Ovary (tissue), 9 donors: ENCODE results near the gene LRRC63. TPM values are rescaled to one million over a fixed set of nuclear protein-coding genes. Genes with fewer than 3 reads are reported as not detected.

ENCODE experiments used
- DNase-seq, 5 donors: peaks; one replicate each; pipeline ENCODE4 v3.0.0-alpha.2; 2019 to 2020
- H3K27ac ChIP-seq, 2 donors: fragments of 200-600 bp; one replicate each; pipeline versions ENCODE4 v1.5.1 to v1.8.0; 2019 to 2022
- H3K27me3 ChIP-seq: fragments of 200-600 bp; one replicate; pipeline ENCODE4 v1.8.0; 2022
- H3K36me3 ChIP-seq: fragments of 200-600 bp; sonication (generic); one replicate; pipeline ENCODE4 v1.5.1; 2019
- H3K4me1 ChIP-seq: one replicate; pipeline ENCODE4 v1.8.1; 2013; ENCODE audit warnings: mild to moderate bottlenecking, moderate library complexity; ENCODE audit not compliant: insufficient read depth
- H3K4me3 ChIP-seq: fragments of 200-600 bp; sonication (generic); one replicate; pipeline ENCODE4 v1.5.1; 2017
- H3K9me3 ChIP-seq, 2 donors: fragments of 200-600 bp in 1 of 2; sonication (generic) in 1 of 2; one replicate each; pipeline versions ENCODE4 v1.5.1 to v1.8.1; 2013 to 2019; ENCODE audit warnings: mild to moderate bottlenecking in 1 of 2, moderate library complexity in 1 of 2
- EP300 ChIP-seq: sonication (generic); formaldehyde crosslinking; IDR thresholded peaks from one replicate; pipeline ENCODE4 v1.6.1; 2017; ENCODE audit warnings: antibody characterized with exemption
- POLR2A ChIP-seq: fragments of 450-650 bp; IDR thresholded peaks from one replicate; pipeline ENCODE4 v1.6.1; 2017; ENCODE audit warnings: antibody characterized with exemption, mild to moderate bottlenecking, moderate library complexity
- WGBS, 3 donors: extraction: QIAGEN DNeasy Blood & Tissue Kit in 1 of 3; methylation state at CpG; one replicate each; pipeline versions ENCODE4 v1.1.5 to v1.1.7; 2013 to 2017; 5-methylcytosine and 5-hydroxymethylcytosine counted together
- intact Hi-C, 4 donors: fragments of 100-400 bp; cut with DNase I; formaldehyde crosslinking; loops; one replicate each; pipeline versions ENCODE4 v1.11.0 to v1.15.1; 2022 to 2023
- polyA plus RNA-seq, 2 donors: library from polyadenylated mRNA; stranded (reverse); fragments of 200-250 nt in 1 of 2; fragments of 350-450 nt in 1 of 2; fragmentation: Illumina TruSeq in 1 of 2; extraction: RNeasy Lipid Tissue Mini Kit (QIAGEN cat#74804) in 1 of 2; gene quantifications; one replicate each; pipeline ENCODE4 v1.2.3, GENCODE V29; 2013 to 2014
- total RNA-seq, 7 donors: library from RNA; depleted of rRNA in 2 of 7; stranded (reverse); fragments of >200 nt in 2 of 7; fragmentation: NEBNext Ultra II Directional in 3 of 7; extraction: Animal tissue kit (Norgen Biotek cat#: 25700) in 3 of 7; gene quantifications; one replicate each; pipeline versions ENCODE4 v1.1.0 to v1.2.4, GENCODE V29; 2016 to 2023
- TF ChIP-seq, protein P1 (sequence below), 3 donors: fragments of 450-650 bp in 2 of 3; fragments of 200-600 bp in 1 of 3; IDR thresholded peaks; one replicate each; pipeline versions ENCODE4 v1.5.1 to v1.8.0; 2016 to 2022; ENCODE audit warnings: antibody characterized with exemption in 3 of 3, mild to moderate bottlenecking in 1 of 3
- donor health status: DM: no; HTN: no; CAD: no; lungs with moderate emphysema.
- donor health status: DM: no; HTN: no; CAD: no.
- donor health status: Bipolar disorder and iron deficiency.
- donor health status: DM: yes; HTN: yes; CAD: no.
- donor health status: DM: no; HTN: no; CAD: no.
- donor health status: DM: yes; HTN: yes; CAD: no.

Gene LRRC63
- total and polyA plus RNA-seq, 9 donors: 0.12 to 0.92 (median 0.22) TPM; not detected in 4

DNA sequence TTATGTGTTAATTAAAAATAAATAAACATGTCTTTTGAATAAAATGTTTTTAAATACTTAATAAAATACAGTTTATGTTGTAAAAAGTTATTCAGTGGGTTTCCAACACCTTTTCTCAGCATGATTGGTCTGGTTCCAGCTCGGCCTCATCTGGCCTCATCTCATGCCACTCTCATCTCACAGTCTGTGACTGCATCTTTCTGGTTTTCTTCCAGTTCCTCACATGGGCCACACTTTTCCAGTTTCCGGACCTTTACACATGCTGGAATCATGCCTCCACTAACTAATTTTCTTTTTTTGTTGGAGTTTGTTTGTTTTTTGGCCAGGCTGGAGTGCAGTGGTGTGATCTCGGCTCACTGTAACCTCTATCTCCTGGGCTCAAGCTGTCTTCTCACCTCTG is 92.8 kb downstream of the LRRC63 start:
- 81 to 86% (median 84%) methylated on average over 3 of the region's 3 CpGs for WGBS, 3 donors
- Histone ChIP-seq H3K27ac (no peak overlapping the region), H3K27me3 (no peaks in the 10 kb centered on the region), H3K9me3 (no peaks in the 10 kb centered on the region), H3K4me3 (no peak overlapping the region), H3K4me1 (no peaks in the 10 kb centered on the region), H3K36me3 (no peaks in the 10 kb centered on the region)
- TF ChIP-seq EP300 (no peak), POLR2A (no peak)
- TF ChIP-seq, protein P1, sequence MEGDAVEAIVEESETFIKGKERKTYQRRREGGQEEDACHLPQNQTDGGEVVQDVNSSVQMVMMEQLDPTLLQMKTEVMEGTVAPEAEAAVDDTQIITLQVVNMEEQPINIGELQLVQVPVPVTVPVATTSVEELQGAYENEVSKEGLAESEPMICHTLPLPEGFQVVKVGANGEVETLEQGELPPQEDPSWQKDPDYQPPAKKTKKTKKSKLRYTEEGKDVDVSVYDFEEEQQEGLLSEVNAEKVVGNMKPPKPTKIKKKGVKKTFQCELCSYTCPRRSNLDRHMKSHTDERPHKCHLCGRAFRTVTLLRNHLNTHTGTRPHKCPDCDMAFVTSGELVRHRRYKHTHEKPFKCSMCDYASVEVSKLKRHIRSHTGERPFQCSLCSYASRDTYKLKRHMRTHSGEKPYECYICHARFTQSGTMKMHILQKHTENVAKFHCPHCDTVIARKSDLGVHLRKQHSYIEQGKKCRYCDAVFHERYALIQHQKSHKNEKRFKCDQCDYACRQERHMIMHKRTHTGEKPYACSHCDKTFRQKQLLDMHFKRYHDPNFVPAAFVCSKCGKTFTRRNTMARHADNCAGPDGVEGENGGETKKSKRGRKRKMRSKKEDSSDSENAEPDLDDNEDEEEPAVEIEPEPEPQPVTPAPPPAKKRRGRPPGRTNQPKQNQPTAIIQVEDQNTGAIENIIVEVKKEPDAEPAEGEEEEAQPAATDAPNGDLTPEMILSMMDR (IDR thresholded peaks at IDR 0.05): no peak
- intact Hi-C loops: no loop called here
- no peak for DNase-seq

DNA sequence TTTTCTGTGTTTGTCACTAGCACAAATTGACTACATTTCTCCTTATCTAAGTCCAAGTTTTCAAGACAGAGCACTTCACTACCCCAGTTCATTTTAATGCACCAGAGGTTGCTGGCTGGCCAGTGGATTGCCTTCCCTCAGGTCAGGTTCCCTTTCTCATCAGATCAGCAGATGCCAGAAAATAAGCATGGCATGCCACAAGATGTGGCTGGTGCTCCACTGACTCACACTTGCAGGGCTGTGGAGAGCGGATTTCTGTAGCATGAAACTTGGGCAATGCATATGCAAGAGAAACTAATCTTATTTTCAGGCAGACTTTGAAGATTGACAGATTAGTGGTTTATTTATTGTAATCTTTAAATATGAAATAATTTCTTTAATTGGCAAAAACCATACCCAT is 95.8 kb downstream of the LRRC63 start:
- H3K4me1 ChIP-seq: no peaks in the 10 kb centered on the region
- intact Hi-C loops: no loop called here
- no peak overlapping the region for H3K27ac ChIP-seq
- H3K9me3 ChIP-seq: no peaks in the 10 kb centered on the region
- H3K4me3 ChIP-seq: no peak overlapping the region
- no peaks in the 10 kb centered on the region for H3K36me3 ChIP-seq
- WGBS, 3 donors: 89 to 97% (median 92%) methylated on average over 1 of the region's 1 CpG
- no peak for DNase-seq
- no peaks in the 10 kb centered on the region for H3K27me3 ChIP-seq
- TF ChIP-seq POLR2A: no peak

DNA sequence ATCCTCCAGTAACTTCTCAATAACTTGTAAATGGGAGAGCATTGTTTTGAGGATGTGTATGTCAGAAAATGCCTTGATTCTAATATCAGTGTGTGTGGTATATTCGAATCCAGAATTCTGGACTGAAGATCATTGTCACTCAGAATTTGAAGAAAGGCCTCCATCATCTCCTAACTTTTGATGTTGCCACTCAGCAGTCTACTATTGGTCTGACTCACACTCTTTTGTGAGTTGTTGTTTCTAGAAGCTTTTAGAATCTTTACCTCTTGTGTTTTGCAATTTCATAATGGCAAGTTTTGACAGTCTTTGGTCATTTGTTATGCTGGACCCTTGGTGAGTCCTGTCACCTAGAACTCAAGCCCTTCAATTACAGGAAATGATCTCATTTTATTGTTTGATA is 98.3 kb downstream of the LRRC63 start:
- Histone ChIP-seq H3K9me3 (no peaks in the 10 kb centered on the region), H3K4me3 (no peak overlapping the region), H3K27ac (no peak overlapping the region), H3K4me1 (no peaks in the 10 kb centered on the region), H3K36me3 (no peaks in the 10 kb centered on the region), H3K27me3 (no peaks in the 10 kb centered on the region)
- DNase-seq: no peak
- no peak for TF ChIP-seq EP300
- TF ChIP-seq, protein P1 (IDR thresholded peaks at IDR 0.05): no peak
- TF ChIP-seq POLR2A: no peak
- intact Hi-C loops: no loop called here
- WGBS, 3 donors: 59 to 81% (median 78%) methylated on average over 1 of the region's 1 CpG

DNA sequence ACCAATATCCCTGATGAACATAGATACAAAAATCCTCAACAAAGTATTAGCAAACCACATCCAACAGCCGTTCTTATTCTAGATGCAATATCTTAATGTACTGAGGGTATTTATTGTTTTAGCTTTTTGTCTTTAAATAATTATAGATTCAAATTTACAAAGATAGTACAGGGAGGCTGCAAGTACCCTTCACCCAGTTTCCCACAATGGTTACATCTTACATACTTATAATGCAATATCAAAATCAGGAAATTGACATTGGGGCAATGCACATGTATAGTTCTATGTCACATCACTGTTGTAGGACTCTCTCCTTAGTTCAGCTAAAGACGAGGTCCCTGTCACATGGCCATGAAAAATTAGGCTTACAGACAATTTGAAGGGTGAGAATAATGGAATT is 99.5 kb downstream of the LRRC63 start:
- H3K4me1 ChIP-seq: no peaks in the 10 kb centered on the region
- 82 to 90% (median 83%) methylated on average over 2 of the region's 2 CpGs for WGBS, 3 donors
- no peaks in the 10 kb centered on the region for H3K27me3 ChIP-seq
- H3K9me3 ChIP-seq: no peaks in the 10 kb centered on the region
- TF ChIP-seq, protein P1 (IDR thresholded peaks at IDR 0.05): no peak
- TF ChIP-seq EP300 (no peak), POLR2A (no peak)
- H3K36me3 ChIP-seq: no peaks in the 10 kb centered on the region
- DNase-seq: no peak
- no peak overlapping the region for H3K4me3 ChIP-seq
- no peak overlapping the region for H3K27ac ChIP-seq
- intact Hi-C loops: no loop called here

DNA sequence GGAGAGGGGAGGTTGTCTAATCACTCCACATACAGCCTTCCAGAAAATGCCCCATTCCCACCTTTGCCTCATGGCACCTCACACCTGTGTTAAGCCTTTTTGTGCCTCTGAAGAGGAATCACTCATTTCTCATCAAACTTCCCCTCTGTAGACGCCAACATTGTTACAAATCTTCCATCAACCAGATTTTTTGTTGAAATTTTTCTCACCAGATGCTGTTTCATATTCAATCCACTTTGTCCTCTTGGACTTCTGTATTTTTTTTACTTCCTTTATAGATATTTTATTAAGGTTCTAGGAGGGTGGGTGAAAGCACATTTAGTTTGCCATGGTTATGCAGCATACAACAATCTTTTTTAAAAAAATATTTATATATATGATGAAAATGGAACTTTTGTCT is 101.3 kb downstream of the LRRC63 start:
- no peaks in the 10 kb centered on the region for H3K27me3 ChIP-seq
- WGBS, 3 donors: 74 to 76% (median 76%) methylated on average over 1 of the region's 1 CpG
- H3K4me1 ChIP-seq: no peaks in the 10 kb centered on the region
- no peak for DNase-seq
- no peak overlapping the region for H3K27ac ChIP-seq
- TF ChIP-seq, protein P1 (IDR thresholded peaks at IDR 0.05): no peak
- TF ChIP-seq EP300: no peak
- no peak for TF ChIP-seq POLR2A
- H3K36me3 ChIP-seq: no peaks in the 10 kb centered on the region
- no peaks in the 10 kb centered on the region for H3K9me3 ChIP-seq
- no peak overlapping the region for H3K4me3 ChIP-seq
- intact Hi-C loops: no loop called here
